HG03432 (cell line): ENCODE data around the gene SNX9.
"Not testable (repeated sequence)": the region's sequence is repeated elsewhere in the genome, so short reads cannot be mapped to it uniquely, and the experiment has no call there.

Source experiments
- ATAC-seq: cut with Tn5 transposase; IDR thresholded peaks from one replicate; pipeline ENCODE4 v1.9.1; 2021; ENCODE audit warnings: mild to moderate bottlenecking, moderate library complexity; ENCODE audit not compliant: unreplicated experiment

SNX9 gene

DNA sequence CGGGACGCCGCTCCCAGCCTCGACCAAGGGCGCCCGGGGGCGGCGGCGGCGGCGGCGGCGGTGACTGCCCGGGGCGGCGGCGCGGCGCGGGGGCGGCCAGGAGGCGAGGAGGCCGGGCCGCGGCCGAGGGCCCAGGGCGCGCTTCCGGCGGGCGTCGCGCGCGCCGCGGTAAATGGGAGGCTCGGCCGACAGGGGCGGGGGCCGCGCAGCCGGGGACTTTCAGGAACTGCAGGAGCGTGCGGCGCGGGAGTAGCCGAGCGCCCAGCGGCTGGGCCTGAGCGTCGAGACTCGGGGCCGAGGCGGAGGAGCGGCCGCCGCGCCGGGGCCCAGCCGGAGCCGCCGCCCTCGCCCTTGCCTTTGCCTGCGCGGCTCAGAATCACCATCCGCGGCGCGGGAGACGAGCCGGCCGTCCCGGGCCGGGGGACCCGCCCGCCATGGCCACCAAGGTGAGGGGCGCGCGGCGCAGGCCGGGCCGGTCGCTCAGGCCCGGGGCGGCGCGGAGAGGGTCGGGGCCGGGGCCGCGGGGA is at the start of gene SNX9:
TSS of gene SNX9 (plus strand) at position 246 of the 527 bp plus-strand sequence. CDS start at position 435, 189 bp downstream.
- ATAC-seq = peak; percentile 80

DNA sequence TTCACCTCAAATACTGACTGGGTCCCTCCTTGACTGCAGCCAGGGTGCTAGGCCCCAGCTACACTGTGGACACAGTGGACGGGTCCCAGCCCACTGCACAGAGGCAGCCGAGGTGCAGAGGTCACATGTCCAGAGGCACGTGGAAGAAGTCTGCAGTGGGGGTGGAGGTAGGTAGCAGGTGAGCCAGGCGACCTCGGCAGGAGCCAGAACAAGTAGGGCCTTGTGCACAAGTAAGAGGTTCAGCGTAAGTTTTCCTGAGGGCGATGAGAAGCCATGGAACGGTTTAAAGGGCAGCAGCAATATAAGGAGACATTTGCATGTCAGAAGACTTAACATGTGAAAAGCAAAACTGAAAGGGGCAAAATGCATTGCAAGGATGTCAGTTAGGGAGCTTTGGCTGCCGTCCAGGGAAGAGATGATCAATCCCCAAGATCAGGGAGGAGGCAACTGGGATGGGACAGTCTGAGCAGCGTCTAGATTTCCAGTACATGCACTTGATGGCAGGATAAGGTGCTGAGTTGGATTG is 49.7 kb upstream of the SNX9 start:
- no peak for ATAC-seq

DNA sequence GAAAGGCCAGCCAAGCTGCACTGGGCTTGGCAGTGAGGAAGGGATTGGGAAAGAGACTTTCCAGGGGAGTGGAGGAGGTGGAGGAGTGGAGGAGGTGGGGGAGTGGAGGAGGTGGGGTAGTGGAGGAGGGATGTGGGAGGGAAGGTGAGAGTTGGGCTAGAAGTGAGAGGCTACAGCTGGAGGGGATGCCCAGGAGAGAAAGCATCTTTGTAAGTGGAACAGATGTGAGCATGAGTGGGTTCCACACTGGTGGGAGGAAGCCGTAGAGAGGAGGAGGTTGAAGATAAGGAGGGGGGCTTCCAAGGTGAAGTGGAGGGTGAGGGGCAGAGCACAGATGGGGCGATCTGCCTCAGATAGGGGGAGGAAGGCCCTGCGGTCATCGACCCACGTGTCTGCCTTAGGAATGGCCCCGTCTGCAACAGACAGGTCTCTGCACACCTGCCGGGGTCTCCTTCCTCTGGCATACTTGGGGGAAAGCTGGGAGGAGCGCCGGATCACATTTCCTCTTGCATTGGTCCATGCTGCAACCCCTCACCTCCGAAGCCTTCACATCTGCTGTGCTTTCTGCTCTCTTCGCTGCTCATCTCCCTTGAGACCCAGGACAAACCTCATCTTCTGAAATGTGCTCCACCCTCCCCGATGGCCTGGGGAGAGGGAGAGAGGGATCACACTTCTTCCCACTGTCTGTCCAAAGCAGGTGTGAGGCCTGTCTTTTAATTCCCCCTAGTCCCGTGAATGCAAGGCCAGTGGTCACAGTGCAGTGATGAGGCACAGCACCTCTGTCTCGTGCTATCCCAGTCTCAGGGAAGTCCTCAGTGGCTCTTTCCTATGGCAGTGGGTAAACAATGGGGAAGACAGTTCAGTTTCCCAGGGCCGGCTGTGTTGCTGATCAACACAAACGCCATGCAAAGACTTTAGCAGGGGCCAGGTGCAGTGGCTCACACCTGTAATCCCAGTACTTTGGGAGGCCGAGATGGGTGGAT is 48.6 kb upstream of the SNX9 start:
- ATAC-seq = no peak

DNA sequence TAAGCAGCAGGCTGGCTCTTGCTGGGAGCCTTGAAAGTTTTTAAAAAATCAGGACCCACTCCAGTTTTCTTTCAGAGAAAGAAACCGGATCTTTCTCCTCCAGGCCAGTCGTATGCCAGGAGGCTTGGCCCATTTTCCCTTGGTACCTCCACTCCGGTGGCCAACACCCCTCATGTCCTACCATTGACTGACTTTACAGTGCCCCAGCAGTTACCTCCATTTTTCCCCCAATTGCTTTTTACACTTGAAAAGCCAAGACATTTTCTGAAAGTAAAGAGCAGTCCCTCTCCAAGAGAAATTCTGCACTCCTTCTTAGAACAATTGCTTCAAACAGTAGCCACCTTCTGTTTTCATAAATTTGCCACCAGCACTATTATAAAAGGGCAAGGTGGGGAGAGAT is 47.7 kb upstream of the SNX9 start:
- no peak for ATAC-seq

DNA sequence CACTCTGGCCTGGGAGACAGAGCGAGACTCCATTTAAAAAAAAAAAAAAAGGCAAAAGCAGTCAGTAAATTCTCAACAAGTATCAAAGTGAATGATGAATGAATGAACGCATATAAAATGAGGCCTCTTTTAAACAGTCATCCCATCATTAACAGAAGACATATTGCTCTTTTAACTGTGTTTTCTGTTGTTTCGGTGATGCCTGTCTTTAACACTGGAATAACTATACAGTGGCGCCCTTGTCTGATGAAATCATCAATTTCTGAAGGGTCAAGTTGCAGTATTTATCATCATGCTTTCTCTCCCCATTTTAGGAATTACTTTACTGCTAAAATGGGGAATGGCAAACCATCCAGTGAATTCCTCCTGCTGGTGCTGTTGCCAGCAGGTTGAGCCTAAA is 45.7 kb upstream of the SNX9 start:
- ATAC-seq = no peak

DNA sequence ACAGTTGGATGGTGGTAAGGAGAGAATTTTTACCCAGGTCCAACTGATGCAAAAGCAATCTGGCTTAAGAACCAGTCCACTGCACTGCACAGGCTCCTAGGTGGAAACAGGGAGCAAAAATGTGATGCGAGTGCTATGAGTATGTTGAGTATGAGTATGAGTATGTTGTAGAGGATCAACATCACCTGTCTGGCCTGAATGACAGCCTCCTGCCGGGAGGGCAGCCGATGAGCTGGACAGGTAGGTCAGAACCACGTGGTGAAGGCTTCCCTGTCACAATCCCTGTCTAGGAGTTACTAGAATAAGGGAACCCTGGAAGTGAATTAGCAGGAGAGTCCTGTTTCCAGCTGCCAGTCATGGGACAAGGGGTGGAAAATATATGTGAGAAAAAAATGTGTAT is 44.3 kb upstream of the SNX9 start:
- no peak for ATAC-seq

DNA sequence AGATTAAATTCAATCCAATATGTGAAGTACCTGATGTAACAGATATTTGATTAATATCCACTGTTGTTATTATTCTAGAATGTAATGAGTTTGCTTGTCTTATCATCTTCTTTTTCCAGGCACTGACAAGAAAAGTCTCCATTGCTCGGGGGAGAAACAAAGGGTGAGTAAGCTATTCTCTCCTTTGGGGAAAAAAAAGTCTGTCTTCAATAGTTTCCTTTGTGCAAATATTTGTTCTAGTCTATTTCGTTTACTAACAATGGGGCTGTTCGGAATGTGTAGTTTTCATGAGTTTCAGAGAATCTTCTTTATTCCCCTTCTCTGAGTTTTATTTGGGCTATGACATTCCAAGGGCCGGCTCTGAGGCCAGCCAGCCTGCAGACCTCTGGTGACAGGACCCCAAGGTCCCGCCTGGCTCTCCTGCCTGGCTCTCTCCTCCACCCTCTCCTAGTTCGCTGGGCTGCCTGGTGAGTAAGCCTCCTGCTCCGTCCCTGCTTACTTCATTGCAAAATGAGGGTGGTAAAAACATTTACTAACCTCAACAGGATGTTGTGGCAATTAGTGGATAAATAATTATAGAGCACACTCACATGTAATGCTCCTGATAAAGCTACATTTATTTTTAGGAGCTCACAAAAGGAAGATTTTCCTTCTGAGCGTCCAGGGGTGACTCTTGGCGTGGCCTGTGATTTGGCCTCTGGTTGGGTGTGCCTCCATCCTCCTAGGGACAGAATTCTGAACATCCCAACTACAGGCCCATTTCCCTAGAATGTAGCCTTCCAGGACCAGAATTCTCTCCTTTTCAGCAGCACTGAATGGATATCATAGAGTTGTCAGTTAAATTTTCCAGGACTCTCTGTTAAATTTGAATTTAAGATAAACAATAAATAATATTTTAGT is 43.1 kb upstream of the SNX9 start:
- ATAC-seq = no peak

DNA sequence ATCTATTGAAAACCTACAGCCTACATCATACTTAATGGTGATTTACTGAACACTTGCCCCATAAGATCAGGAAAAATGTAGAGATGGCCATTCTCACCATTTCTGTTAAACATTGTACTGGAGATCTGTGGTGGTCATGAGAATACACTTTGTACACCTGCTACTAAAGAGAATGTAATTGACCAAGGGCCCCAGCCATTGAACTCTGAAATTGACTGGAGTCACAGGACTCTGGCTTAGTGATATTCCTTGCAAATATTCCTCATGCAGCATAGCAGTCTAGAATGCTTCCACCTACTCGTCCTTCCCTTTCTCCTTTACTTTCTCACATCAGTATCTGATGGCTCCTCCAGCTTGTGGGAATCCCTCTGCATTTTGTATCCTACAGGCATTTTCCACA is 37.4 kb upstream of the SNX9 start:
- no peak for ATAC-seq

DNA sequence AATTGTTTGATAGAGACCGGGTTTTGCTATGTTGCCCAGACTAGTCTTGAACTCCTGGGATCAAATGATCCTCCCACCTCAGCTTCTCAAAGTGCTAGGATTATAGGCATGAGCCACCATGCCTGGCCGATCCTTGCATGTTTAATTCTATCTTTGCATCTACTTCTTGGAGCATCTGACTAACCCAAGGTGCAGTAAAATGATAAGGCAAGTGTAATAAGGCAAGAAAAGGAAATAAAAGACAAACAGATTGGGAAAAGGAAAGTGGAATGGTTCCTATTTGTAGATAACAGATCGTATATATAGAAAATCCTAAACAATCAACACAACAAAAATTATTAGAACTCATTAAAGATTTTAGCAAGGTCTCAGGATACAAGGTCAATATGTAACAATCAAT is 36.8 kb upstream of the SNX9 start:
- ATAC-seq = no peak

DNA sequence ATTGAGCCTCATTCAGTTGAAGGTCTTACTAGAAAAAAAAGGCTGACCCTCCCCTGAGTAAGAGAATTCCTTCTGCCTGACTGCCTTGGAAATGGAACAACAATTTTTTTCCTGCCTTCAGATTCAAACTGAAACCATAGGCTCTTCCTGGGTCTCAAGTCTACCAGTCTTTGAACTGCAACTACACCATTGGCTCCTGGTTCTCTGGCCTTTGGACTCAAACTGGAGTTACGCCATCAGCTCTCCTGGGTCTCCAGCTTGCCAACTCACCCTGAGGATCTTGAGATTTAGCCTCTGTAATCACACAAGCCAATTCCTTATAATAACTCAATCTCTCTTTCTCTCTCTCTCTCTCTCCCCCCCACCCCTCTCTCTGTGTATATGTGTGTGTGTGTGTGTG is 36.0 kb upstream of the SNX9 start:
- ATAC-seq = no peak

DNA sequence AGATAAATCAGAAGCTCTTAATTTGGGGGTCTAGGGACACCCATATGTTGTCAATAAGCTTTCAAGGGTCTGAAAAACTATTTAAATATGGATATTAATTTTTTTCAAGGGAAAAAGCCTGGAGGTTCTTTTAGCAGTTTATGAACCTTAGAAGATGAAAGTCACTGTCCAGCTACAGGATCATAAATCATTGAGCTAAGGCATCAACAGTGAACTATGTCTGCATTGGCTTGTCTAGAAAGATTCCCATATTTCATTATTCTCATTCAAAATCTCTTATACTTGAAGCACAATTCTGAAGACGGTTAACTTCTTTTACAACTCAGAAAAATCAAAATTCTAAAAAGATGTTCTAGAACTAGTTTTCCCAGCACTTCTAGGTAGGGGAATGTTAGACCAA is 34.9 kb upstream of the SNX9 start:
- ATAC-seq = no peak

DNA sequence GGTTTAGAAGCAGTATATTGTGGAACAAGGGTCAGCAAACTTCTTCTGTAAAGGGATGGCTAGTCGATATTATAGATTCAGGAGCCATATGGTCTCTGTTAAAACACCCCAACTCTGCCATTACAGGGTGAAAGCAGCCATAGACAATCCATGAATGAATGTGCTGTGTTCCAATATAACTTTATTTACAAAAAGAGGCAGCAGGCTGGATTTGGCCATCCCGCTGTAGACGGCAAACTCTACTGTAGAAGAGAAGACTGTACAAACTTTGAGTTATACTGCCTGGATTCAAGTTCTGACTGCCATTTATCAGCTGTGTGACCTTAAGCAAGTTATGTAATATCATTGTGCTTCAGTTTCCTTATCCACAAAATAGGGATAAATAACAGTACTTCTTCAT is 33.7 kb upstream of the SNX9 start:
- no peak for ATAC-seq

DNA sequence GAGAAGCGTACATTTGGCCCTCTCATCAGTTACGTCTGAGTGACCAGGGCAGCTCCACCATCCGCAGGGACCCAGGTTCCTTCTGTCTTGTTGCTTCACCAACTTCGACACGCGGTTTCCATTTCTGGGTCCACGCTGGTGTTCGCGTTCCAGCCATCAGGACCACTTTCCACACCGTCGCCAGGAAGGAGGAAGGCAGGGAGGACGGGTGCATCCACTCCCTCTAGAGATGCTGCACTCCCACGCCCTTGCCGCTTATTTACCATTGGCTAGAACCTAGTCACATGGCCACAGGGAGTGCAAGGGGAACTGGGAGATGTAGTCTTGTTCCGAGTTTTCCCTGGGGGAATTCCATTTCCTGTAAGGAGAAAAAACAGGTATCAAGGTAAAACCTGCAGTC is 33.2 kb upstream of the SNX9 start:
- no peak for ATAC-seq

DNA sequence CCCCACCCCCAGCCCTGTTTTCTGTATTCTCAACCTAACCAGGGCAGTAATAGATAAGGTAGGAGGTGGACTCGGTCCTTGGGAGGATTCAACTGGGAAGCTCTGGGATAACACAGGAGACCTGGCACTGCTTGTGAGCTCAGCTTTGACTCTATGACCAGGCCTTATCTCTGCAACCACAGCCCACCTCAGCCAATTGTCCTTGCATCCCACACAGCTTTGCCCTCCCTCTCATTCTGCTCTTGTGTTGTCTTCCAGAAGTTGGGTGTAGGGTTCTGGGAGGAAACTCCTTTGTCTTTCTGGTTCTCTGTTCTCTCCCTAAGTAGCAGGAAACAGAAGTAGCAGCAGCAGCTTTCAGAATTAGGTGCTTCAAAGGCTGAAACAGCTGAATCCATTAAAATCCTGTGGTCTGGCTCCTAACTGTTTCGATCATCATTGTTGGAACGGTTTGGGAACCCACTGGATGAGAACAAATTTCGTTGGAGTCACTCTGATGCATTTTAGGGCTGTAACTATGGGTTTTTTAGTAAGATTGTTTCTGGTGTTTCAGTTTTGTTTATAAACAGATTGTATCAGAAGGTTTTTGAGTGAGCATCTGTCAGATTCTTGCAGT is 32.4 kb upstream of the SNX9 start:
- no peak for ATAC-seq

DNA sequence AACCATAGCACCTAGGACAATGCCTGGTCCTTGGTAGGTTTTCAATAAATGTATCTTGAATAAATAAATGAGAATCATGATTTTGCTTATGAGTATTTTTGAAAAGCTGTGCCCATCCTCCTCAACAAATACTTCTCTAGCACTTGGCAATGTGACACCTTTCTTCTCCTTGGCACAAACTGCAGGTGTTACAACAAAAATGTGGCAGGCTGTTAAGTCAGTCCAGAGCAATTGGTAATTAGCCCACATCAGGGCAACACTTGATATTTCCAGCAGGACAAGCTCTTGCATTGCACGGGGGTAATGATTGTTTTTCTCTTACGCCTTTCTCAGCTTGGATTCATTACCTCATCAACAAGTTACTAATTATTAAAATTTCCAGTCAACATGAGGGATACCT is 31.6 kb upstream of the SNX9 start:
- ATAC-seq = no peak

DNA sequence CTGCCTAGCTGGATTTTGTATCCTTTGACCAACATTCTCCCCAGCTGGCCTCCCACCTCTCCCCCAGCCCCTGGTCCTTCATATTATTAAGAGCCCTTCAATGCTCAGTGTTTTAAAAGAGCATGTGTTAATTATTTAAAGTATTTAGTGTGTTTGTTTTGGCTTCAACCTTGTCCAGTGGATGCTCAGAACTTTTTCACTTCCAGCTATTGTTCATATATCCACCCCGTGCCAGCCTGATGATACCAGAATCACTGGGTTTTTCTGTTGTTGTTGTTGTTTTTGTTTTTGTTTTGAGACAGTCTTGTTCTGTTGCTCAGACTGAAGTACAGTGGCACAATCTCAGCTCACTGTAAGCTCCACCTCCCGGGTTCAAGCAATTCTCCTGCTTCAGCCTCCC is 30.4 kb upstream of the SNX9 start:
- no peak for ATAC-seq

DNA sequence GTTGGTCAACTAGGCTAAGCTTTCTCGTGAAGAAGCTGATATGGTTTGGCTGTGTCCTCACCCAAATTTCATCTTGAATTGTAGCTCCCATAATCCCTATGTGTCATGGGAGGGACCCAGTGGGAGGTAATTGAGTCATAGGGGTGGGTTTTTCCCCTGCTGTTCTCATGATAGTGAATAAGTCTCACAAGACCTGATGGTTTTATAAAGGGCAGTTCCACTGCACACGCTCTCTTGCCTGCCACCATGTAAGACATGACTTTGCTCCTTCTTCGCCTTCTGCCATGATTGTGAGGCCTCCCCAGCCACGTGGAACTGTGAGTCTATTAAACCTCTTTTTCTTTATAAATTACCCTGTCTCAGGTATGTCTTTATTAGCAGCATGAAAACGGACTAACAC is 29.0 kb upstream of the SNX9 start:
- ATAC-seq = not testable (repeated sequence)

DNA sequence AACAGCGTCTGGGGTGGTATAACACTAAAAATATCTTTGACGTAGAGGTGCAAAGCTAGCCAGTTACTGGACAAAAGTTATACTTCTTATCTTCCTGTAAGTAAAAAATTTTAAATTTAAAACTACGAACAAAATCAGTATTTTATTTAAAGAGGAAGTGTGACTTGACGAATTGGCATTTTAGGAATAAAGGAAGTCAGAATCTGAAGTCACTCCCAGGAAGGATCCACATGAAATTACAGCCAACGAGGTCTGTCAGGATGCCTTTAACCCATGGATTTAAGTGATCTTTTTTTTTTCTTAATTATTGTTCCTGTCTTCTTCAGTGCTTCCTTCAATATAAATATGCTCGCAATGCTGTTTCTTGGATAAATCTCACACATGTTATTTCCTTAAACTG is 27.2 kb upstream of the SNX9 start:
- no peak for ATAC-seq

DNA sequence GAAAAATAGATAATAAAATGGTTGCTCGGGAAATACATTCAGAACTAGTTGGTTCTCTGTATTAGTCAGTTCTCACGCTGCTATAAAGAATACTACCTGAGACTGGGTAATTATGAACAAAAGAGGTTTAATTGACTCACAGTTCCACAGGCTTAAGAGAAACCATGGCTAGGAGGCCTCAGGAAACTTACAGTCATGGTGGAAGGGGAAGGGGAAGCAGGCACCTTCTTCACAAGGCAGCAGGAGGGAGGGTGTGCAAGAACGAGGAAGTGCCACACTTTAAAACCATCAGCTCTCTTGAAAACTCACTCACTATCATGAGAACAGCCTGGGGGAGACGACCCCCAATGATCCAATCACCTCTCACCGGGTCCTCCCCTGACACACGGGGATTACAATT is 24.2 kb upstream of the SNX9 start:
- ATAC-seq = no peak

DNA sequence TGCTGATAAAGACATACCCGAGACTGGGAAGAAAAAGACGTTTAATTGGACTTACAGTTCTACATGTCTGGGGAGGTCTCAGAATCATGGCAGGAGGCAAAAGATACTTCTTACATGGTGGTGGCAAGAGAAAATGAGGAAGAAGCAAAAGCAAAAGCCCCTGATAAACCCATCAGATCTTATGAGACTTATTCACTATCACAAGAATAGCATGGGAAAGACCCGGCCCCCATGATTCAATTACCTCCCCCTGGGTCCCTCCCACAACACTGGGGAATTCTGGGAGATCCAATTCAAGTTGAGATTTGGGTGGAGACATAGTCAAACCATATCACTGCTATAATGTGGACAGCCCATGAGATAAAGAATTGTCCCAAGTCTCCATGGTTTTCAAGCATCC is 23.5 kb upstream of the SNX9 start:
- ATAC-seq = not testable (repeated sequence)
